GM12891 (cell line): Measurements from ENCODE around the gene SLAMF7.
"Not testable (repeated sequence)": the region's sequence is repeated elsewhere in the genome, so short reads cannot be mapped to it uniquely, and the experiment has no call there.

Source experiments
- DNase-seq: peaks from one replicate; pipeline ENCODE4 v3.0.0; 2011; ENCODE audit warnings: low spot score; ENCODE audit not compliant: insufficient read length
- FAIRE-seq: peaks from 2 replicates; lab custom pipeline; 2011; peaks lifted over from hg19 to GRCh38; lab: Jason Lieb, UNC
- PAX5 ChIP-seq: IDR thresholded peaks from 2 replicates; pipeline ENCODE4 v1.6.1; 2011; ENCODE audit warnings: low read length, moderate library complexity, mild to moderate bottlenecking; ENCODE audit not compliant: insufficient read depth, severe bottlenecking
- POLR2A ChIP-seq: IDR thresholded peaks from 2 replicates; pipeline ENCODE4 v1.6.1; 2011; ENCODE audit warnings: low read depth, low read length, control low read depth
- POLR2AphosphoS5 ChIP-seq: IDR thresholded peaks from 2 replicates; pipeline ENCODE4 v1.6.1; 2011; ENCODE audit warnings: low read depth, low read length, control low read depth
- POU2F2 ChIP-seq: IDR thresholded peaks from 2 replicates; pipeline ENCODE4 v1.6.1; 2011; ENCODE audit warnings: low read depth, mild to moderate bottlenecking, control low read depth, low read length, moderate library complexity
- SPI1 ChIP-seq: IDR thresholded peaks from 2 replicates; pipeline ENCODE4 v1.6.1; 2011; ENCODE audit warnings: low read depth, low read length, control low read depth
- TAF1 ChIP-seq: IDR thresholded peaks from 2 replicates; pipeline ENCODE4 v1.6.1; 2011; ENCODE audit warnings: low read depth, low read length, control low read depth

SLAMF7 gene

GRCh38 chr1:160720356-160721085 lies 18.5 kb upstream of the SLAMF7 start:
- FAIRE-seq (peak; percentile 40), DNase-seq (no peak)
- TF ChIP-seq SPI1 (no peak), POLR2AphosphoS5 (no peak), PAX5 (no peak), POLR2A (no peak), TAF1 (no peak), POU2F2 (no peak)

DNA sequence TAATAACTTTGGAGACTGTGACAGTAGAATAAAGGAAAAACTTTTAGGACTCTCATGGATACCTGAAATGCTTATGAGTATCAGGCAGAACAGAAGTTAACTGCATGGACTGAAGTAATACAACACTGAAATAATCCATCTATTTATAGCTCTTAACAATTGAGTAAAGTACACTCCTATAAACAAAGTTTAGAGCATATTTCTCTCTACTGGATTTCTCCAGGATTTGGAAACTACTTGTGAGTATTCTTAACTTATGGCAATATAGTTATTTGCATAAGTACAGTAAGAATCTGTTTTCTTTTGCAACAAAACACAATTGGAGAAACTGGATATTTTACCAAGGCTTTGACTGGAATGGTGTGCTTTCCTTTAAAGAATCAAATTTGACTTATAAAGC lies 17.6 kb upstream of the SLAMF7 start:
- FAIRE-seq (no peak), DNase-seq (no peak)
- TF ChIP-seq POLR2AphosphoS5: no peak
- no peak for TF ChIP-seq SPI1
- TF ChIP-seq POU2F2: no peak
- TF ChIP-seq PAX5: no peak
- no peak for TF ChIP-seq POLR2A
- no peak for TF ChIP-seq TAF1

DNA sequence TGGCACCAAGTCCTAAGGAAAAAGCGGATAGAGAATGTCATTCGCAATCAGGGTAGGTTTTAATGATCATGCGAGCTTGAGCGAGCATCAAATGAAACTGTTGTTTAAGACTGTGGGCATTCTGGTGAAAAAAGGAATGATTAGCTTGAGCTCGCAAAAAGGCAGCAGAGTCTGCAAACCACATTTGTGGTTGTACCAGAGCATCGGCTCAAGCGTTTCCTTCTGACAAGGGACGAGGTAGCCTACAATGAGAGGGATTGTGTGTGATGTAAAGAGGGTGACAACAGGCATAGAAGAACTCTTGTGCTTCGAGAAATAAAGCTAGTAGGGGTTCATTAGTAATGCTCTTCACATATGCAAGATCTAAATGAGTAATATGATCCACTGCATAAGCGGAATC lies 16.3 kb upstream of the SLAMF7 start:
- FAIRE-seq: no peak
- no peak for TF ChIP-seq POU2F2
- no peak for TF ChIP-seq PAX5
- TF ChIP-seq SPI1: no peak
- TF ChIP-seq POLR2AphosphoS5: no peak
- no peak for TF ChIP-seq TAF1
- no peak for TF ChIP-seq POLR2A
- DNase-seq: no peak

GRCh38 chr1:160723332-160723731 lies 15.7 kb upstream of the SLAMF7 start:
- peak; percentile 45 for FAIRE-seq
- no peak for DNase-seq
- no peak for TF ChIP-seq POLR2AphosphoS5
- TF ChIP-seq TAF1: no peak
- TF ChIP-seq POLR2A: no peak
- TF ChIP-seq SPI1: no peak
- no peak for TF ChIP-seq POU2F2
- no peak for TF ChIP-seq PAX5

- DNase-seq (no peak), FAIRE-seq (peak; percentile 80)
- TF ChIP-seq SPI1 (no peak), POLR2A (no peak), POU2F2 (no peak), POLR2AphosphoS5 (no peak), TAF1 (no peak), PAX5 (no peak)
These were observed 14.4 kb upstream of the SLAMF7 start for GRCh38 chr1:160724465-160725242.

- TF ChIP-seq POLR2A (peak; percentile 78), POLR2AphosphoS5 (no peak; the same call in none of the 2 replicates), PAX5 (no peak), SPI1 (no peak)
- FAIRE-seq (no peak), DNase-seq (no peak)
These were observed 12.9 kb upstream of the SLAMF7 start for GRCh38 chr1:160726114-160726497.

DNA sequence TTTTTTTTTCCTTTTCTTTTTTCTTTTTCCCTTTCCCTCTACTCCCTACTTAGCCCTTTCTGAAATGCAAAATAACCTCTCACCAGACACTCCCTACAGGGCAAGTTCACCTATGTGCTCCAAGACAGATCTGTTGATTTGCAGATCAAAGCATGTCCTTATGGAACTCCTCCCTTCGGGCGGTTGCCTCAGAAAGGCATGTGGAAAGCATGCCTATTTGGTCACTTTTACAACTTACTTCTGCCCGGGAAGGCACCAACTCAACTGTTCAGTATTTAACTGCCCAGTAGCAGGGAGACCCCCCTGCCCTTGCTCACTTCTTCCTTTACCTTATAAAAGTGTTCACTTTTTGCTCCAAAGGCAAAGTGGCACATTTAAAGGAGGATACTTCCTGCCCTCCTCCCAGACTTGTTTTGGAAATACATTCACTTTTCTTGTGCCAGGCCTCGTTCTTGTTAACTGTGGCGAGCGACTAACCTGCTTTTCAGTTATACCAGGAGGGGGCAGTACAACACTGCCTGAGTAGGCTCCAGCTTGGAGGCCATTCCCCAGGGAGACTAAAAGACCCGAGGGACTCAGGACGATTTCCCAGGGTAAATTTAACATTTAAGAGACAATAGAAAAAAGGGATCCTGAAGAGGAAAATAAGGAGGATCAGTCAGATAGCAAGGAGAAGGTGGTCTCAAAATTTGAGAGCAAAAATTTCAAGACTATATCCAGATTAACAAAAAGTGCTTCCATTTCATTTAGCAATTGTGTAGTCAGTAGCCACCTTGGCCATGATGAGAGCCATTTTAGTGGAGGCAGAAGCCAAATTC lies 12.3 kb upstream of the SLAMF7 start:
- FAIRE-seq: peak; percentile 93
- TF ChIP-seq POU2F2 (peak; percentile 7; the same call in 1 of the 2 replicates), PAX5 (no peak), SPI1 (no peak), POLR2AphosphoS5 (no peak)
- DNase-seq: peak; percentile 39

DNA sequence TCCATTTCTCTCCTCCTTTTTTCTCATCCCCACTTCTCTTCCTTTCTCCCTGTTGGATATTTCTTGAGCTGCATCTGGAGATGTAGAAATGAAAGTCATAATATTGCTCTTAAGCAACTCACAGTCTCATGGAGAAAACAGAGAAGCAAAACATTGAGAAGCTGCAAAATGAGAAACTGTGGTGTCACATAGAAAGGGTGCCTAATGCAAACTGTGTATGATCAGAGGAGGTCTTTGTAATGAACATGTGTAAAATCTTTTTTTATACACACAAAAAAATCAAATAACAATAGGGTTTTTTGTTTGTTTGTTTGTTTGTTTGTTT lies 11.8 kb upstream of the SLAMF7 start:
- TF ChIP-seq TAF1 (no peak), SPI1 (no peak), POU2F2 (no peak), POLR2AphosphoS5 (no peak), PAX5 (no peak), POLR2A (no peak)
- no peak for DNase-seq
- FAIRE-seq: peak; percentile 52

- DNase-seq, FAIRE-seq: not testable (repeated sequence)
These were observed 7.5 kb upstream of the SLAMF7 start for GRCh38 chr1:160731564-160731963.

- FAIRE-seq: peak; percentile 82
- DNase-seq: no peak
- no peak for TF ChIP-seq POLR2AphosphoS5
- no peak for TF ChIP-seq PAX5
- no peak for TF ChIP-seq POU2F2
- TF ChIP-seq SPI1: no peak
- TF ChIP-seq POLR2A: no peak
- no peak for TF ChIP-seq TAF1
These were observed 7.1 kb upstream of the SLAMF7 start for GRCh38 chr1:160731990-160732389.
